OCI-LY7 (cell line): ENCODE data around the gene ASPM. TPM values are rescaled to one million over a fixed set of nuclear protein-coding genes. Genes with fewer than 3 reads are reported as not detected.

Source experiments
- BruUV-seq: library from RNA; stranded (reverse); fragments of 400-500 nt; replicated peaks from 2 replicates; lab custom pipeline; 2021; lab: Mats Ljungman, UMichigan
- CTCF ChIA-PET: fragments of 300-600 bp; sonication (Branson Sonifier 250); formaldehyde crosslinking; loops from one replicate; lab custom pipeline; 2022; ENCODE audit warnings: antibody characterized with exemption; ENCODE audit not compliant: unreplicated experiment; lab: Charles Lee
- POLR2A ChIA-PET: fragments of 300-600 bp; sonication (Branson Sonifier 250); formaldehyde crosslinking; loops from one replicate; lab custom pipeline; 2022; ENCODE audit warnings: antibody characterized with exemption; lab: Charles Lee
- DNase-seq: peaks from one replicate; pipeline ENCODE4 v3.0.0-alpha.2; 2015; ENCODE audit warnings: low spot score
- H2AFZ ChIP-seq: fragments of 200-600 bp; sonication (generic), shearing (Covaris generic); 2 replicates; pipeline ENCODE4 v1.6.1; 2014; ENCODE audit warnings: mild to moderate bottlenecking, antibody characterized with exemption, low read length, moderate library complexity
- H3K27ac ChIP-seq: fragments of 200-600 bp; sonication (generic); 2 replicates; pipeline ENCODE4 v1.5.1; 2014; ENCODE audit warnings: mixed run types, low read depth, mild to moderate bottlenecking, moderate library complexity, low read length, inconsistent platforms; ENCODE audit not compliant: poor library complexity, severe bottlenecking
- H3K36me3 ChIP-seq: fragments of 200-600 bp; sonication (generic); 2 replicates; pipeline ENCODE4 v1.6.1; 2014; ENCODE audit warnings: mild to moderate bottlenecking, antibody characterized with exemption, low read length, moderate library complexity, mixed read lengths; ENCODE audit not compliant: insufficient read depth
- H3K4me1 ChIP-seq: fragments of 200-600 bp; sonication (generic); 2 replicates; pipeline ENCODE4 v1.5.1; 2014; ENCODE audit warnings: mild to moderate bottlenecking, low read length; ENCODE audit not compliant: insufficient read depth, poor library complexity, severe bottlenecking
- H3K4me2 ChIP-seq: fragments of 200-600 bp; sonication (generic); 2 replicates; pipeline ENCODE4 v1.6.1; 2014; ENCODE audit warnings: mild to moderate bottlenecking, low read length
- H3K4me3 ChIP-seq: fragments of 200-600 bp; sonication (generic); 2 replicates; pipeline ENCODE4 v1.5.1; 2014; ENCODE audit warnings: mild to moderate bottlenecking, low read depth, low read length; ENCODE audit not compliant: poor library complexity, severe bottlenecking
- H3K79me2 ChIP-seq: fragments of 200-600 bp; sonication (generic); 2 replicates; pipeline ENCODE4 v1.6.1; 2016; ENCODE audit warnings: low read depth, mild to moderate bottlenecking, low read length, moderate library complexity, mixed read lengths; ENCODE audit not compliant: insufficient read depth
- H3K9me2 ChIP-seq: fragments of 200-600 bp; sonication (generic); 2 replicates; pipeline ENCODE4 v1.6.1; 2016; ENCODE audit warnings: mild to moderate bottlenecking, low read length, mixed read lengths; ENCODE audit not compliant: insufficient read depth
- H3K9me3 ChIP-seq: fragments of 200-600 bp; sonication (generic); 2 replicates; pipeline ENCODE4 v1.6.1; 2014; ENCODE audit warnings: mild to moderate bottlenecking, mixed run types, low read length, mixed read lengths
- H4K20me1 ChIP-seq: fragments of 200-600 bp; sonication (generic); 2 replicates; pipeline ENCODE4 v1.6.1; 2014; ENCODE audit warnings: mild to moderate bottlenecking, antibody characterized with exemption, low read length, moderate library complexity, mixed read lengths; ENCODE audit not compliant: insufficient read depth
- CTCF ChIP-seq: fragments of 200-600 bp; sonication (generic); conservative IDR thresholded peaks from 2 replicates; pipeline ENCODE4 v1.5.1; 2014; ENCODE audit warnings: mild to moderate bottlenecking, antibody characterized with exemption, low read length, moderate library complexity, mixed read lengths
- EZH2phosphoT487 ChIP-seq: fragments of 200-600 bp; sonication (generic); IDR thresholded peaks from 2 replicates; pipeline ENCODE4 v1.6.1; 2018; ENCODE audit warnings: low read depth, borderline replicate concordance, mild to moderate bottlenecking, mixed run types, antibody characterized with exemption, low read length, moderate library complexity, mixed read lengths
- intact Hi-C: fragments of 100-400 bp; cut with micrococcal nuclease; formaldehyde crosslinking; loops from one replicate; pipeline ENCODE4 v1.10.0; 2022; ENCODE audit not compliant: unreplicated experiment
- total RNA-seq, 2 experiments: library from RNA; depleted of rRNA in 1 of 2; stranded (reverse); fragments of >200 nt in 1 of 2; shearing (Covaris generic) in 1 of 2; gene quantifications; 2 replicates each; pipeline ENCODE4 v1.2.3, GENCODE V29; 2014 to 2022

The ASPM gene
- total RNA-seq, 2 experiments from 2014 or later = 76.8 to 88.6 TPM

GRCh38 chr1:197076585-197076984 lies 69.9 kb downstream of the ASPM start:
- Histone ChIP-seq H3K79me2 (no peaks in the 10 kb centered on the region), H2AFZ (no peak overlapping the region), H3K9me2 (no peaks in the 10 kb centered on the region), H4K20me1 (no peaks in the 10 kb centered on the region), H3K36me3 (peaks cover 7% of the 10 kb centered on the region), H3K4me2 (no peak overlapping the region), H3K27ac (no peak overlapping the region), H3K9me3 (peaks cover 8% of the 10 kb centered on the region), H3K4me1 (no peaks in the 10 kb centered on the region), H3K4me3 (no peak overlapping the region)
- CTCF ChIA-PET = no interaction called here
- TF ChIP-seq CTCF (no peak), EZH2phosphoT487 (no peak)
- intact Hi-C loops = no loop called here
- no peak for DNase-seq
- BruUV-seq = no TSS peak
- POLR2A ChIA-PET = interaction anchor here (0.6 kb wide), 1 partner anchor 878 kb away, joined by 4 read pairs; no protein-coding TSS in a partner anchor

- DNase-seq = no peak
- CTCF ChIA-PET = no interaction called here
- Histone ChIP-seq H3K4me2 (no peak overlapping the region), H3K27ac (no peak overlapping the region), H3K9me2 (no peaks in the 10 kb centered on the region), H2AFZ (no peak overlapping the region), H3K36me3 (no peaks in the 10 kb centered on the region), H3K79me2 (no peaks in the 10 kb centered on the region), H3K4me3 (no peak overlapping the region), H3K9me3 (no peaks in the 10 kb centered on the region), H3K4me1 (no peaks in the 10 kb centered on the region), H4K20me1 (no peaks in the 10 kb centered on the region)
- POLR2A ChIA-PET = interaction anchor here (0.8 kb wide), 1 partner anchor 339 kb away, joined by 3 read pairs; no protein-coding TSS in a partner anchor
- intact Hi-C loops = no loop called here
- no TSS peak for BruUV-seq
- TF ChIP-seq EZH2phosphoT487 = no peak
These were observed 72.5 kb downstream of the ASPM start for GRCh38 chr1:197073978-197074377.

GRCh38 chr1:197067457-197067818 lies 79.0 kb downstream of the ASPM start:
- no peaks in the 10 kb centered on the region for H4K20me1 ChIP-seq
- H3K9me3 ChIP-seq = no peaks in the 10 kb centered on the region
- H3K4me1 ChIP-seq = no peaks in the 10 kb centered on the region
- no TSS peak for BruUV-seq
- H3K27ac ChIP-seq = no peak overlapping the region
- H3K79me2 ChIP-seq = no peaks in the 10 kb centered on the region
- H3K4me2 ChIP-seq = no peak overlapping the region
- no peak overlapping the region for H3K4me3 ChIP-seq
- intact Hi-C loops = no loop called here
- no peak overlapping the region for H2AFZ ChIP-seq
- ChIA-PET CTCF (no interaction called here), POLR2A (no interaction called here)
- H3K9me2 ChIP-seq = no peaks in the 10 kb centered on the region
- no peak for TF ChIP-seq EZH2phosphoT487
- TF ChIP-seq CTCF = no peak
- no peak for DNase-seq
- no peaks in the 10 kb centered on the region for H3K36me3 ChIP-seq
